ENCODE data around the gene FGF7. TPM values are rescaled to one million over a fixed set of nuclear protein-coding genes. Genes with fewer than 3 reads are reported as not detected.

The FGF7 gene
- polyA plus RNA-seq, 3 donors from 2014 or later: not detected

Other genes with a start within 250 kb of the FGF7 start
- 10 to 100 TPM in 2 of 3 donors, 1 to 10 TPM in 1; 8.3 to 16.5 (median 10.2) TPM for gene FAM227B, start 197.6 kb downstream of the FGF7 start, polyA plus RNA-seq
- 10 to 100 TPM; 11.3 to 19.7 (median 16.9) TPM for gene DTWD1, start 197.8 kb downstream of the FGF7 start, polyA plus RNA-seq